Activated CD8-positive, alpha-beta T cell treated with anti-CD3 and anti-CD28 coated beads, Interleukin-2, amount 10 ng/mL, durations not matched to agents 7 days and 5 days (primary cell): ENCODE measurements around the gene NOCT. TPM values are rescaled to one million over a fixed set of nuclear protein-coding genes. Genes with fewer than 3 reads are reported as not detected.
"Not testable (repeated sequence)": the region's sequence is repeated elsewhere in the genome, so short reads cannot be mapped to it uniquely, and the experiment has no call there.

Experiments used
- ATAC-seq: fragments of 150-1000 bp; cut with Tn5 transposase; one replicate; pipeline ENCODE4 v1.10.0; 2021; ENCODE audit warnings: moderate library complexity
- CTCF ChIA-PET: fragments of 350-600 bp; sonication (Branson Sonifier 250); formaldehyde crosslinking; loops from one replicate; lab custom pipeline; 2021; ENCODE audit warnings: antibody characterized with exemption; lab: Charles Lee
- POLR2A ChIA-PET: fragments of 350-600 bp; sonication (Branson Sonifier 250); formaldehyde crosslinking; loops from one replicate; lab custom pipeline; 2021; ENCODE audit warnings: antibody characterized with exemption; lab: Charles Lee
- DNase-seq: peaks from one replicate; pipeline ENCODE4 v3.0.0-alpha.2; 2020
- H3K27ac Mint-ChIP-seq: one replicate; pipeline ENCODE4 v1.8.0; 2021; ENCODE audit warnings: mild to moderate bottlenecking, mixed read lengths
- H3K27me3 Mint-ChIP-seq: one replicate; pipeline ENCODE4 v1.8.0; 2021; ENCODE audit warnings: low read depth, mixed read lengths
- H3K36me3 Mint-ChIP-seq: one replicate; pipeline ENCODE4 v1.8.0; 2021; ENCODE audit warnings: low read depth, mixed read lengths
- H3K4me1 Mint-ChIP-seq: one replicate; pipeline ENCODE4 v1.8.0; 2021; ENCODE audit warnings: low read depth, mixed read lengths
- H3K4me3 Mint-ChIP-seq: one replicate; pipeline ENCODE4 v1.8.0; 2021; ENCODE audit warnings: mild to moderate bottlenecking, mixed read lengths
- H3K9me3 Mint-ChIP-seq: one replicate; pipeline ENCODE4 v1.8.0; 2022; ENCODE audit warnings: mixed read lengths; ENCODE audit not compliant: insufficient read depth
- total RNA-seq, 2 experiments: library from RNA; stranded (reverse); gene quantifications; one replicate each; pipeline ENCODE4 v1.2.3, GENCODE V29; 2021

Gene NOCT
- total RNA-seq, 2 experiments from 2014 or later = 8.6 to 9.3 TPM

DNA sequence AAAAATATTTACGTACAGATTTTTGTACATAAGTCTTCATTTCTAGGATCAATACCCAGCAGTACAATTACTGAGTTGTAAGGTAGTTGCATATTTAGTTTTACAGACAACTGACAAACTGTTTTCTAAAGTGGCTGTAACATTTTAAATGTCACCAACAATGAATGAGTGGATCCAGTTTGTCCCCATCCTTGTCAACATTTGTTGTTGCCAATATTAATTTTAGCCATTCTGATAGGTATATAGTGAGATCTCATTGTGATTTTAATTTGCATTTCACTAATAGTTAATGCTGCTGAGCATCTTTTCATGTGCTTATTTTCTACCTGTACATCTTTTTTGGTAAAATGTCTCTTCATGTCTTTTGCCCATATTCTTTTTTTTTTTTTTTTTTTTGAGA, 30.9 kb upstream of the NOCT start:
- Mint-ChIP-seq H3K4me1 (no peaks in the 10 kb centered on the region), H3K27me3 (peaks cover 2% of the 10 kb centered on the region), H3K36me3 (no peaks in the 10 kb centered on the region), H3K4me3 (no peak overlapping the region), H3K9me3 (no peaks in the 10 kb centered on the region), H3K27ac (no peak overlapping the region)
- DNase-seq (no peak), ATAC-seq (no peak)
- CTCF ChIA-PET = no interaction called here
- POLR2A ChIA-PET = no interaction called here

DNA sequence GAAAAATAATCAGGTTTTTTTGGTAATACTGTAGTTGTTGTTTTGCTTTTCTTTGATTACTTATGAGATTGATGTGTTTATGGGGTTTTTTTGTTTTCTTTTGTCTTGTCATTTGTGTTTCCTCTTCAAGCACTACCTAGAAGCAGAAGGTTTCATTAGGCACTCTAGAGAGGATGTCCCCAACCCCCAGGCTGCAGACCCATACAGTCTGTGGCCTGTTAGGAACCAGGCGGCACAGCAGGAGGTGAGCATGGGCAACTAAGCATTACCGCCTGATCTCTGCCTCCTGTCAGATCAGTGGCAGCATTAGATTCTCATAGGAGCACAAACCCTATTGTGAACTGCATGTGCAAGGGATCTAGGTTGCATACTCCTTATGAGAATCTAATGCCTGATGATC, 22.9 kb upstream of the NOCT start:
- H3K36me3 Mint-ChIP-seq = no peaks in the 10 kb centered on the region
- H3K4me3 Mint-ChIP-seq = no peak overlapping the region
- CTCF ChIA-PET = no interaction called here
- H3K4me1 Mint-ChIP-seq = peaks cover 2% of the 10 kb centered on the region
- no peak for DNase-seq
- no peaks in the 10 kb centered on the region for H3K27me3 Mint-ChIP-seq
- no peak overlapping the region for H3K27ac Mint-ChIP-seq
- POLR2A ChIA-PET = no interaction called here
- ATAC-seq = no peak
- H3K9me3 Mint-ChIP-seq = no peaks in the 10 kb centered on the region

DNA sequence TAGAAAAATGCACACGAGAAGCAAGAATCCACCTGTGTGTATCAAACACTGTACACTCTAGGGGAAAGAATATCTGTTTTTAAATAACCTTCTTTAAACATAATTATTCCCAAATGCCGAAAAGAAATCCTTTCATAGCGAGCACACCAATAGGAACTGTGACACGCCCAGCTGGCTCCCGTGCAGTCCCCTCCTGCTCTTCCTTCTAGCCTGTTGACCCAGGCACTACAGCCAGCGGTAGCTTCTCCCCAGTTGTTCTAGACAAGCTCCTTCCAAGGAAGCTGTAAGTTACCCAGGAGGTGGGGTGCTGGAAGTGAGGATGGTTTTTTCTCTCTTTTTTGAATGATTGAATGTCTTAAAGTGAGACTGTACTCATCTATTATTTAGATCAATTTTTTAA, 19.5 kb upstream of the NOCT start:
- Mint-ChIP-seq H3K4me1 (no peaks in the 10 kb centered on the region), H3K27ac (no peak overlapping the region), H3K9me3 (no peaks in the 10 kb centered on the region), H3K36me3 (no peaks in the 10 kb centered on the region), H3K27me3 (no peaks in the 10 kb centered on the region), H3K4me3 (no peak overlapping the region)
- ATAC-seq (no peak), DNase-seq (no peak)
- POLR2A ChIA-PET = no interaction called here
- CTCF ChIA-PET = no interaction called here

DNA sequence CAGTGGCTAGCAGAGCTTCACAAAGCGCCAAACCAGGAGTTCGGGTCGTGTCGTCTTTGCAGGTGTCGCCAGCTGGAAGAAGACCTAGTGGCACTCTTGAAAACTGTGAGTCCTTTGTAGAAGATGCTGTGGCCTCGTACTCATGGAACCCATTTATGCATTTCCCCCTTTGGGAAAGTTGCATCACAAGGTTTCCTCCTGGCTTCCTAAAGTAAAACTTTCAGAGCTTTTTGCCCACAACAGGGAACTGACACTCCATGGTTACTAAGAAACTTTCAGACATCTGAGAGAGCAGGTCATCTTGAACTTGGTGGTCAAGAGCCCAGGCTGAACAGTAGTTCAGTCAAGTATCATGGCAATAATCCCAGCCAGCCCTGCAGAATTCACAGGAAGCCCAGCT, 15.9 kb upstream of the NOCT start:
- Mint-ChIP-seq H3K36me3 (no peaks in the 10 kb centered on the region), H3K4me3 (no peak overlapping the region), H3K27ac (no peak overlapping the region), H3K9me3 (no peaks in the 10 kb centered on the region), H3K4me1 (no peaks in the 10 kb centered on the region), H3K27me3 (no peaks in the 10 kb centered on the region)
- CTCF ChIA-PET = no interaction called here
- DNase-seq = no peak
- ATAC-seq = no peak
- POLR2A ChIA-PET = no interaction called here

DNA sequence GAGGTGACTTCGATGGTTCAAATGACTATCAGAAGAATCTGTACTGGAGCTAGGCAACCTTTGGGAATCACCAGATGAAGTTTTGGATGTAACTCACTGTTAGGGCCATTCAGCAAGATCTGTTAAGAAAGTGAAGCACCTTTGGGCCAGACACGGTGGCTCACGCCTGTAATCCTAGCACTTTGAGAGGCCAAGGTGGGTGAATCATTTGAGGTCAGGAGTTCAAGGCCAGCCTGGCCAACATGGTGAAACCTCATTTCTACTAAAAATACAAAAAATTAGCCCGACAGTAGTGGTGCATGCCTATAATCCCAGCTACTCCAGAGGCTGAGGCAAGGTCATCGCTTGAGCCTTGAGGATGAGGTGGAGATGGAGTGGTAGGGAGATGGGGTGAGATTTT, 15.4 kb upstream of the NOCT start:
- CTCF ChIA-PET, DNase-seq, H3K36me3 Mint-ChIP-seq, ATAC-seq, H3K27me3 Mint-ChIP-seq, H3K9me3 Mint-ChIP-seq, H3K4me1 Mint-ChIP-seq, H3K4me3 Mint-ChIP-seq, H3K27ac Mint-ChIP-seq, POLR2A ChIA-PET: not testable (repeated sequence)

DNA sequence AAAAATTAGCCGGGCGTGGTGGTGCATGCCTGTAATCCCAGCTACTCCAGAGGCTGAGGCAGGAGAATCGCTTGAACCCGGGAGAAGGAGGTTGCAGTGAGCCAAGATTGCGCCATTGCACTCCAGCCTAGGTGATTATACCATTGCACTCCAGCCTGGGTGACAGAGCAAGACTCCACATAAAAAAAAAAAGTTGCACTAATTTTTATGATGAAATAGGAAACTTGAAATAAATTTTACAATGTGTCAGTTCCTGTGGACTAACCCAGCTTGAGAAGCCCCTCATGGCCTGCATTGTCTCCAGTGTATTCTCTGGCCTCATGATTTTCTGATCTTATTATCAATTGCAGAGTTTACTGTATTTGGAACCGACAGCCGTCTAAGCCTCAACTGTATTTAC, 14.2 kb upstream of the NOCT start:
- DNase-seq, H3K36me3 Mint-ChIP-seq, ATAC-seq, H3K4me3 Mint-ChIP-seq, H3K9me3 Mint-ChIP-seq, H3K27ac Mint-ChIP-seq, POLR2A ChIA-PET, H3K4me1 Mint-ChIP-seq, H3K27me3 Mint-ChIP-seq: not testable (repeated sequence)
- CTCF ChIA-PET = interaction anchor here (1.3 kb wide), 1 partner anchor 29 kb away, joined by 3 read pairs; no protein-coding TSS in a partner anchor

DNA sequence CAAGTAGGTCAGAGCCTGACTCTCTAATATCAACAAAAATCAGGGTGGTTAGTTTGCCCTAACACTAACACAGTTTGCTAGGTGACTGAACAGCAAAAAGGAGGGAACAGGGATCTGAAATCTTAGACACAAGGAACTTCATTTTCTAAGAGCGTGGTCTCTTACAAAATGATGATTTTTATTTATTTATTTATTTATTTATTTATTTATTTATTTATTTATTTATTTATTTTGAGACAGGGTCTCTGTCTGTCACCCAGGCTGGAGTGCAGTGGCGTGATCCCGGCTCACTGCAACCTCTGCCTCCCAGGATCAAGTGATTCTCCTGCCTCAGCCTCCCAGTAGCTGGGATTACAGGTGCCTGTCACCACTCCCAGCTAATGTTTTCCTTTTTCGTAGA, 11.9 kb upstream of the NOCT start:
- POLR2A ChIA-PET, H3K4me1 Mint-ChIP-seq, H3K27ac Mint-ChIP-seq, H3K9me3 Mint-ChIP-seq, DNase-seq, H3K27me3 Mint-ChIP-seq, ATAC-seq, H3K4me3 Mint-ChIP-seq, H3K36me3 Mint-ChIP-seq: not testable (repeated sequence)
- CTCF ChIA-PET = interaction anchor here (1.2 to 1.6 kb wide), 2 partner anchors 10 to 27 kb away, joined by 3 to 5 read pairs; no protein-coding TSS in a partner anchor

DNA sequence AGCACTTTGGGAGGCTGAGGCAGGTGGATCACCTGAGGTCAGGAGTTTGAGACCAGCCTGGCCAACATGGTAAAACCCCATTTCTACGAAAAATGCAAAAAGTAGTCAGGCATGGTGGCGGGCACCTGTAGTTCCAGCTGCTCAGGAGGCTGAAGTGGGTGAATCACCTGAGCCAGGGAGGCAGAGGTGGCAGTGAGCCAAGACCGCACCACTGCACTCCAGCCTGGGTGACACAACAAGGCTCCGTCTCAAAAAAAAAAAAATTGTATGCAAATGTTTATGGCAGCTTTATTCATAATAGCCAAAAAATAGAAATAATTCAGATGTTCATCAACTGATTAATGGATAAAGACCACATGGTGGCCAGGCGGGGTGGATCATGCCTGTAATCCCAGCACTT, 9.8 kb upstream of the NOCT start:
- ATAC-seq = no peak
- Mint-ChIP-seq H3K27ac (no peak overlapping the region), H3K4me1 (no peaks in the 10 kb centered on the region), H3K36me3 (no peaks in the 10 kb centered on the region), H3K4me3 (no peak overlapping the region), H3K9me3 (no peaks in the 10 kb centered on the region), H3K27me3 (no peaks in the 10 kb centered on the region)
- POLR2A ChIA-PET = no interaction called here
- DNase-seq = no peak
- CTCF ChIA-PET = no interaction called here

DNA sequence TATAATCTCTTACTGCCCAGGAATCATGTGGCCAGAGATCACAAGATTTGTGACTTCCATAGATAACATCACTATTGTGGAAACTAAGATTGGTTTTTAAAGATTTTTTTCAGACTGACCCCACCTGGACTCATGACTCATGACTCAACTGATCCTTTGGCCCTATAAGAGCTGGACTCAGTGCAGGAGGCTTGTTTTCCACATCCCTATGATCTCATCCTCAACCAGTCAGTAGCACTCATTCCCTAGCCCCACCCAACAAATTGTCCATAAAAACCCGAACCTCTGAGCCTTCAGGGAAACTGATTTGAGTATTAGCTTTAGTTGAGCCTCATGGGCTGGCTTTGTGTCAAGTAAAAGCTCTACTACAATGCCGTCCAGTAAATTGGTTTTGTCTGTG, 7.9 kb upstream of the NOCT start:
- DNase-seq (no peak), ATAC-seq (no peak)
- Mint-ChIP-seq H3K36me3 (no peaks in the 10 kb centered on the region), H3K27me3 (no peaks in the 10 kb centered on the region), H3K4me1 (no peaks in the 10 kb centered on the region), H3K27ac (no peak overlapping the region), H3K4me3 (no peak overlapping the region), H3K9me3 (no peaks in the 10 kb centered on the region)
- CTCF ChIA-PET = interaction anchor here (1.9 kb wide), 1 partner anchor 23 kb away, joined by 6 read pairs; no protein-coding TSS in a partner anchor
- POLR2A ChIA-PET = no interaction called here

DNA sequence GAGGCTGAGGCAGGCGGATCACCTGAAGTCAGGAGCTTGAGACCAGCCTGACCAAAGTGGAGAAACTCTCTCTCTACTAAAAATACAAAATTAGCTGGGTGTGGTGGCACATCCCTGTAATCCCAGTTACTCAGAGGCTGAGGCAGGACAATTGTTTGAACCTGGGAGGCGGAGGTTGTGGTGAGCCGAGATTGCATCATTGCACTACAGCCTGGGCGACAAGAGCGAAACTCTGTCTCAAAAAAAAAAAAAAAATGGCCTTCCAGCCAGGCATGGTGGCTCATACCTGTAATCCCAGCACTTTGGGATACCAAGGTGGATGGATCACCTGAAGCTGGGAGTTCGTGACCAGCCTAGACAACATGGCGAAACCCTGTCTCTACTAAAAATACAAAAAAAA, 7.3 kb upstream of the NOCT start:
- H3K36me3 Mint-ChIP-seq, H3K4me1 Mint-ChIP-seq, H3K27ac Mint-ChIP-seq, POLR2A ChIA-PET, H3K4me3 Mint-ChIP-seq, ATAC-seq, H3K27me3 Mint-ChIP-seq, DNase-seq, H3K9me3 Mint-ChIP-seq: not testable (repeated sequence)
- CTCF ChIA-PET = interaction anchor here (1.1 kb wide), 1 partner anchor 22 kb away, joined by 3 read pairs; no protein-coding TSS in a partner anchor

DNA sequence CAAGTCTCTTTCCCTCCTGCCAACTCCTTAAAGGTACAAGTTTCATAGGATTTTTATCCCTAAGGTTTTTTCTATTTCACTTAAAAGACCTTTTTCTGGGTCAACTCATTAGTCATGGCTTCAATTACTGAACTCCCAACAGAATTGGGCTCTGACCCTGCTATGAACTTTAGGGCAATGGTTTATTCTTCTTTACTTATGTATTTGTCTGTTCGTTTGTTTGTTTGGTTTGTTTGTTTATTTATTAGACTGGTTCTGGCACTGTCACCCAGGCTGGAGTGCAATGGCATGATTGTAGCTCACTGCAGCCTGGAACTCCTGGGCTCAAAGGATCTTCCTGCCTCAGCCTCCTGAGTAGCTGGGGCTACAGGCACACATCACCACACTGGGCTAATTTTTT, 5.9 kb upstream of the NOCT start:
- no peaks in the 10 kb centered on the region for H3K9me3 Mint-ChIP-seq
- no peak overlapping the region for H3K27ac Mint-ChIP-seq
- no peak overlapping the region for H3K4me3 Mint-ChIP-seq
- no peak for ATAC-seq
- H3K36me3 Mint-ChIP-seq = no peaks in the 10 kb centered on the region
- H3K27me3 Mint-ChIP-seq = no peaks in the 10 kb centered on the region
- peaks cover 10% of the 10 kb centered on the region for H3K4me1 Mint-ChIP-seq
- ChIA-PET POLR2A (interaction anchor here (0.6 kb wide), 1 partner anchor 251 kb away, joined by 3 read pairs; no protein-coding TSS in a partner anchor), CTCF (no interaction called here)
- DNase-seq = no peak

DNA sequence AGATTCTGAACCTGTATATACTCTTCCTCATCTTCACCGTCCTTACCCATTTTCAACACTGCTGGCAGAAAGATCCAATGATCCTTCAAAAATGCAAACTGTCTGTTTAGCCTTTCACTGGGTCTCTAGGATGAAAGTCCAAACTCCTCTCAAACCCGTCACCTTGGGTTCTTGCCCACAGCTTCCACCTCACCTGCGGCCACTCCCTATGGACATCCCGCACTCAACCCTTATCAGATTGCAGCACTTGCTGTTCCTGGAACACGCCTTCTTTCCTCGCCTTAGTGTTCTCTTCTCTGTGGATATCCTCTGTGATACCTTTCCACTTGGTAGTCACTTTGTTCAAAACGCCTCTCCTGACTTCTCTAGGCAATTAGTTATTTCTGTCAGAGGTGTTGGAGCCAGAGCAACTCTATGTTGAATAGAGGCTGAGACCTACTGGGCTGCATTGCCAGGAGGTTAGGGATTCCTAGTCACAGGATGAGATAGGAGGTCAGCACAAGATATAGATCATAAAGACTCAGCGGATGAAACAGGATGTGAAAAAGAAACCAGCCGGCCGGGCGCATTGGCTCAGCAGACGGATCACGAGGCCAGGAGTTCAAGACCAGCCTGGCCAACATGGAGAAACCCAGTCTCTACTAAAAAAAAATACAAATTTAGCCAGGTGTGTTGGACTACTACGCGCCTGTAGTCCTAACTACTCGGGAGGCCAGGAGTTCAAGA, 4.2 kb upstream of the NOCT start:
- Mint-ChIP-seq H3K27ac (no peak overlapping the region), H3K36me3 (peaks cover 1% of the 10 kb centered on the region), H3K27me3 (no peaks in the 10 kb centered on the region), H3K4me3 (no peak overlapping the region), H3K9me3 (no peaks in the 10 kb centered on the region), H3K4me1 (peaks cover 18% of the 10 kb centered on the region)
- ChIA-PET POLR2A (no interaction called here), CTCF (no interaction called here)
- ATAC-seq (no peak), DNase-seq (no peak)
